ENCODE results near the gene SH2D4B. TPM values are rescaled to one million over a fixed set of nuclear protein-coding genes. Genes with fewer than 3 reads are reported as not detected.

SH2D4B gene
- total and polyA plus RNA-seq, 2 of the 13 experiments (the other 11 are each of a cell fraction or from before 2014, with no cell fraction given) = not detected

- ChIA-PET POLR2A (no interaction called here), CTCF (ENCODE audit: low intra/inter-chr PET ratio, low total read pairs) (no interaction called here)
- Histone ChIP-seq H3K4me1 (ENCODE audit: insufficient read depth, low read length) (no peaks in the 10 kb centered on the region), H3K9me3 (ENCODE audit: low read length) (no peaks in the 10 kb centered on the region; the same call in 1 of the 2 replicates), H3K9ac (ENCODE audit: insufficient read depth, low read depth, low read length) (no peak overlapping the region), H3K4me3 (replicated peaks in 1 of 3; ENCODE audit: insufficient read depth in 1 of 3, low read depth in 2 of 3, low read length in 3 of 3) (no peak overlapping the region), H4K20me1 (ENCODE audit: insufficient read depth, low read length) (no peaks in the 10 kb centered on the region), H3K27ac (ENCODE audit: extremely low read length, insufficient read depth, low read length) (no peak overlapping the region), H3K79me2 (ENCODE audit: insufficient read depth, low read length) (no peaks in the 10 kb centered on the region), H3K27me3 (ENCODE audit: control insufficient read depth in 1 of 2, insufficient read depth in 2 of 2, low read length in 2 of 2) (peaks cover 0 to 2% of the 10 kb centered on the region in 2 experiments; a peak in 2 of 5 replicates), H3K36me3 (replicated peaks in 1 of 2; ENCODE audit: control insufficient read depth in 1 of 2, insufficient read depth in 2 of 2, low read length in 2 of 2) (no peaks in the 10 kb centered on the region), H2AFZ (ENCODE audit: low read length) (no peak overlapping the region), H3K4me2 (ENCODE audit: low read depth, low read length) (no peak overlapping the region)
- BruUV-seq (replicated peaks) = no TSS peak
- DNase-seq (ENCODE audit: low spot score) = no peak
- no peak for ATAC-seq
- intact Hi-C loops (cut with micrococcal nuclease; ENCODE audit: unreplicated experiment) (no loop called here), in situ Hi-C loops (cut with HindIII; ENCODE audit: extremely low pct_ligation_motif_present, low pct_unique_long_range_greater_than_20kb) (no loop called here)
- TF ChIP-seq ZNF354B (CRISPR knock-in tag; IDR thresholded peaks at IDR 0.05) (no peak), ZSCAN30 (CRISPR knock-in tag; IDR thresholded peaks at IDR 0.05) (no peak), ZBED4 (CRISPR knock-in tag; IDR thresholded peaks at IDR 0.05; ENCODE audit: borderline replicate concordance) (no peak), LCORL (IDR thresholded peaks at IDR 0.05) (no peak), LCORL (CRISPR knock-in tag; IDR thresholded peaks at IDR 0.05) (no peak), MNT (IDR thresholded peaks at IDR 0.05) (0 out of 2 replicates have a peak, but pooled peaks have one; percentile 4)
- no peak for FAIRE-seq
- WGBS (ENCODE audit: low lambda C conversion rate) = 36% methylated on average over 1 of the region's 1 CpG
Observed at GRCh38 chr10:80655898-80656297, 118.2 kb downstream of the SH2D4B start.

Data from HepG2 (cell line).